Right lobe of liver (tissue), 4 donors: Measurements from ENCODE around the gene RGS16.

Source experiments
- CTCF ChIP-seq, 4 donors: fragments of 200-600 bp in 3 of 4; fragments of 450-650 bp in 1 of 4; IDR thresholded peaks; one replicate each; pipeline versions ENCODE4 v1.5.1 to v1.8.0; 2016 to 2022; ENCODE audit warnings: antibody characterized with exemption in 4 of 4, mild to moderate bottlenecking in 2 of 4
- POLR2A ChIP-seq: fragments of 450-650 bp; IDR thresholded peaks from one replicate; pipeline ENCODE4 v1.6.1; 2017; ENCODE audit warnings: antibody characterized with exemption, mild to moderate bottlenecking
- donor health status: DM: no; HTN: no; CAD: no.
- donor health status: DM: no; HTN: no; CAD: no.
- donor health status: DM: no; HTN: yes; CAD: no.

GRCh38 chr1:182629499-182630096 lies 25.4 kb upstream of the RGS16 start:
- TF ChIP-seq CTCF (IDR thresholded peaks at IDR 0.05) (no peak), POLR2A (no peak)
